B cell (primary cell): ENCODE measurements around the gene MRAS. TPM values are rescaled to one million over a fixed set of nuclear protein-coding genes. Genes with fewer than 3 reads are reported as not detected.

Experiments
- ATAC-seq: fragments of 200-7000 bp; cut with Tn5 transposase; one replicate; pipeline ENCODE4 v1.10.0; 2021; ENCODE audit warnings: low read depth, mild to moderate bottlenecking, moderate number of reproducible peaks, moderate library complexity
- CTCF ChIA-PET: fragments of 350-600 bp; sonication (Branson Sonifier 250); formaldehyde crosslinking; loops from one replicate; lab custom pipeline; 2021; ENCODE audit warnings: antibody characterized with exemption, inconsistent platforms; lab: Charles Lee
- POLR2A ChIA-PET: fragments of 350-600 bp; sonication (Branson Sonifier 250); formaldehyde crosslinking; loops from one replicate; lab custom pipeline; 2021; ENCODE audit warnings: antibody characterized with exemption; lab: Charles Lee
- DNase-seq: peaks from one replicate; pipeline ENCODE4 v3.0.0; 2013
- H2AFZ ChIP-seq: 2 replicates; pipeline ENCODE4 v1.6.1; 2012; ENCODE audit warnings: mild to moderate bottlenecking, low read depth, low read length; ENCODE audit not compliant: insufficient read depth, poor library complexity, severe bottlenecking
- H3K27ac ChIP-seq, 2 donors: 1 replicate in 1 of 2; 2 replicates in 1 of 2; pipeline ENCODE4 v1.5.1; 2012 to 2013; ENCODE audit warnings: low read length in 2 of 2, mild to moderate bottlenecking in 2 of 2, moderate library complexity in 1 of 2
- H3K27me3 ChIP-seq, 4 experiments: fragments of 200-600 bp in 1 of 4; sonication (generic) in 1 of 4; replicated peaks in 1 of 4; 1 replicate in 2 of 4; 2 replicates in 2 of 4; pipeline versions ENCODE4 v1.6.1 to v1.7.0; 2013 to 2016; ENCODE audit warnings: low read length in 3 of 4, mild to moderate bottlenecking in 2 of 4, mixed read lengths in 1 of 4, moderate library complexity in 1 of 4; ENCODE audit not compliant: insufficient read depth in 4 of 4, control insufficient read depth in 3 of 4; ENCODE audit errors: control extremely low read depth in 1 of 4
- H3K36me3 ChIP-seq, 2 experiments: replicated peaks in 1 of 2; 1 replicate in 1 of 2; 2 replicates in 1 of 2; pipeline versions ENCODE4 v1.6.1 to v1.7.1; 2013; ENCODE audit warnings: low read length in 1 of 2; ENCODE audit not compliant: insufficient read depth in 2 of 2, control insufficient read depth in 1 of 2; ENCODE audit errors: control extremely low read depth in 1 of 2, extremely low read depth in 1 of 2
- H3K4me1 ChIP-seq, 2 donors: fragments of 200-600 bp in 1 of 2; sonication (generic) in 1 of 2; 1 replicate in 1 of 2; 2 replicates in 1 of 2; pipeline versions ENCODE4 v1.5.1 to v1.6.1; 2013 to 2017; ENCODE audit warnings: low read length in 2 of 2; ENCODE audit not compliant: control insufficient read depth in 2 of 2, insufficient read depth in 2 of 2
- H3K4me2 ChIP-seq: replicated peaks from 2 replicates; pipeline ENCODE3; 2012; ENCODE audit warnings: mild to moderate bottlenecking, low read depth, low read length; ENCODE audit not compliant: poor library complexity, severe bottlenecking
- H3K4me3 ChIP-seq, 5 experiments: fragments of 200-600 bp in 1 of 5; sonication (generic) in 1 of 5; 1 replicate in 3 of 5; 2 replicates in 2 of 5; pipeline versions ENCODE4 v1.5.1 to v1.7.0; 2011 to 2016; ENCODE audit warnings: low read length in 4 of 5, mild to moderate bottlenecking in 4 of 5, low read depth in 2 of 5, control low read depth in 1 of 5, moderate library complexity in 1 of 5; ENCODE audit not compliant: insufficient read depth in 1 of 5; ENCODE audit errors: control extremely low read depth in 1 of 5, extremely low read depth in 1 of 5
- H3K79me2 ChIP-seq: fragments of 200-600 bp; sonication (generic); one replicate; pipeline ENCODE4 v1.6.0; 2016; ENCODE audit warnings: low read length; ENCODE audit not compliant: control insufficient read depth, insufficient read depth
- H3K9ac ChIP-seq: fragments of 200-600 bp; sonication (generic); 2 replicates; pipeline ENCODE4 v1.6.1; 2017; ENCODE audit warnings: mild to moderate bottlenecking, low read length, moderate library complexity
- H3K9me3 ChIP-seq, 3 donors: one replicate each; pipeline versions ENCODE4 v1.6.1 to v1.7.1; 2013; ENCODE audit warnings: low read length in 2 of 3; ENCODE audit not compliant: control insufficient read depth in 2 of 3, insufficient read depth in 1 of 3; ENCODE audit errors: control extremely low read depth in 1 of 3
- H4K20me1 ChIP-seq: 2 replicates; pipeline ENCODE4 v1.6.0; 2012; ENCODE audit warnings: mild to moderate bottlenecking, low read length; ENCODE audit not compliant: insufficient read depth, control insufficient read depth, poor library complexity, severe bottlenecking
- H3K27ac Mint-ChIP-seq: one replicate; pipeline ENCODE4 v1.8.0; 2021; ENCODE audit warnings: mixed read lengths
- H3K27me3 Mint-ChIP-seq: one replicate; pipeline ENCODE4 v1.8.0; 2021; ENCODE audit warnings: mixed read lengths
- H3K4me1 Mint-ChIP-seq: one replicate; pipeline ENCODE4 v1.8.0; 2021; ENCODE audit warnings: mixed read lengths
- H3K4me3 Mint-ChIP-seq: one replicate; pipeline ENCODE4 v1.8.0; 2021; ENCODE audit warnings: mixed read lengths
- H3K9me3 Mint-ChIP-seq: one replicate; pipeline ENCODE4 v1.8.0; 2022; ENCODE audit warnings: mixed read lengths; ENCODE audit not compliant: insufficient read depth
- EZH2 ChIP-seq: IDR thresholded peaks from 2 replicates; pipeline ENCODE4 v1.6.1; 2012; ENCODE audit warnings: borderline replicate concordance, low read depth, mild to moderate bottlenecking, moderate library complexity, low read length; ENCODE audit not compliant: insufficient read depth, poor library complexity, severe bottlenecking
- WGBS: methylation state at CpG from one replicate; pipeline ENCODE4 v1.1.5; 2013; ENCODE audit warnings: missing lambda C conversion rate; ENCODE audit not compliant: insufficient coverage; 5-methylcytosine and 5-hydroxymethylcytosine counted together
- intact Hi-C: fragments of 100-400 bp; cut with micrococcal nuclease; formaldehyde crosslinking; loops from one replicate; pipeline ENCODE4 v1.10.0; 2022
- polyA plus RNA-seq: library from polyadenylated mRNA; depleted of rRNA; stranded (reverse); fragments of >200 nt; gene quantifications from 2 replicates; pipeline ENCODE4 v1.2.3, GENCODE V29; 2012
- total RNA-seq, 2 donors: library from RNA; stranded (reverse); fragments of 120-200 nt in 1 of 2; gene quantifications; 1 replicate in 1 of 2; 2 replicates in 1 of 2; pipeline versions ENCODE4 v1.2.3 to v1.2.4, GENCODE V29; 2013 to 2022
- TF ChIP-seq, protein P1 (sequence below): fragments of 200-600 bp; IDR thresholded peaks from one replicate; pipeline ENCODE4 v1.8.0; 2022; ENCODE audit warnings: antibody characterized with exemption, mild to moderate bottlenecking

The MRAS gene
- total and polyA plus RNA-seq, 2 donors (not counting 1 experiment from before 2014, with no cell fraction given) = 0.03 to 0.22 TPM

- CTCF ChIA-PET = interaction anchor here (0.6 kb wide), 1 partner anchor 16 kb away, joined by 3 read pairs; no protein-coding TSS in a partner anchor
- WGBS = 83% methylated on average over 3 of the region's 4 CpGs
Measured at GRCh38 chr3:138323971-138324370, 24.4 kb upstream of the MRAS start.

GRCh38 chr3:138325990-138326389 lies 22.4 kb upstream of the MRAS start:
- intact Hi-C loops = loop anchor here (10.0 kb wide), 1 partner anchor 141 kb away; the partner anchor contains the start of gene ARMC8
- no peaks in the 10 kb centered on the region for H4K20me1 ChIP-seq
- TF ChIP-seq EZH2 = no peak
- TF ChIP-seq, protein P1, sequence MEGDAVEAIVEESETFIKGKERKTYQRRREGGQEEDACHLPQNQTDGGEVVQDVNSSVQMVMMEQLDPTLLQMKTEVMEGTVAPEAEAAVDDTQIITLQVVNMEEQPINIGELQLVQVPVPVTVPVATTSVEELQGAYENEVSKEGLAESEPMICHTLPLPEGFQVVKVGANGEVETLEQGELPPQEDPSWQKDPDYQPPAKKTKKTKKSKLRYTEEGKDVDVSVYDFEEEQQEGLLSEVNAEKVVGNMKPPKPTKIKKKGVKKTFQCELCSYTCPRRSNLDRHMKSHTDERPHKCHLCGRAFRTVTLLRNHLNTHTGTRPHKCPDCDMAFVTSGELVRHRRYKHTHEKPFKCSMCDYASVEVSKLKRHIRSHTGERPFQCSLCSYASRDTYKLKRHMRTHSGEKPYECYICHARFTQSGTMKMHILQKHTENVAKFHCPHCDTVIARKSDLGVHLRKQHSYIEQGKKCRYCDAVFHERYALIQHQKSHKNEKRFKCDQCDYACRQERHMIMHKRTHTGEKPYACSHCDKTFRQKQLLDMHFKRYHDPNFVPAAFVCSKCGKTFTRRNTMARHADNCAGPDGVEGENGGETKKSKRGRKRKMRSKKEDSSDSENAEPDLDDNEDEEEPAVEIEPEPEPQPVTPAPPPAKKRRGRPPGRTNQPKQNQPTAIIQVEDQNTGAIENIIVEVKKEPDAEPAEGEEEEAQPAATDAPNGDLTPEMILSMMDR = no peak
- H3K9ac ChIP-seq = no peak overlapping the region
- peaks cover 0 to 30% (median 13%) of the 10 kb centered on the region in 4 experiments for H3K27me3 ChIP-seq
- CTCF ChIA-PET = no interaction called here
- H3K4me3 ChIP-seq = no peak overlapping the region
- peaks cover 7 to 18% of the 10 kb centered on the region in 2 donors for H3K4me1 ChIP-seq
- H3K27me3 Mint-ChIP-seq = peaks cover 52% of the 10 kb centered on the region
- no peaks in the 10 kb centered on the region for H3K9me3 ChIP-seq
- H3K4me1 Mint-ChIP-seq = peaks cover 13% of the 10 kb centered on the region
- H3K36me3 ChIP-seq = no peaks in the 10 kb centered on the region
- H3K4me3 Mint-ChIP-seq = no peak overlapping the region
- no peak overlapping the region for H2AFZ ChIP-seq
- no peak overlapping the region for H3K27ac ChIP-seq
- H3K79me2 ChIP-seq = no peaks in the 10 kb centered on the region
- no peaks in the 10 kb centered on the region for H3K9me3 Mint-ChIP-seq
- H3K4me2 ChIP-seq = no peak overlapping the region
- POLR2A ChIA-PET = no interaction called here
- no peak for DNase-seq
- no peak for ATAC-seq
- H3K27ac Mint-ChIP-seq = no peak overlapping the region

More at GRCh38 chr3:138323971-138324370, 24.4 kb upstream of the MRAS start:
- Mint-ChIP-seq H3K9me3 (no peaks in the 10 kb centered on the region), H3K27ac (no peak overlapping the region), H3K27me3 (peaks cover 57% of the 10 kb centered on the region), H3K4me3 (no peak overlapping the region), H3K4me1 (peaks cover 6% of the 10 kb centered on the region)
- Histone ChIP-seq H2AFZ (no peak overlapping the region), H3K4me1 (peaks cover 7% of the 10 kb centered on the region in 2 donors), H3K27ac (no peak overlapping the region), H3K9ac (no peak overlapping the region), H3K4me2 (no peak overlapping the region), H3K4me3 (no peak overlapping the region), H3K27me3 (peaks cover 0 to 20% (median 13%) of the 10 kb centered on the region in 4 experiments), H3K79me2 (no peaks in the 10 kb centered on the region), H3K9me3 (no peaks in the 10 kb centered on the region), H4K20me1 (no peaks in the 10 kb centered on the region), H3K36me3 (no peaks in the 10 kb centered on the region)
- DNase-seq (no peak), ATAC-seq (no peak)
- intact Hi-C loops = loop anchor here (10.0 kb wide), 1 partner anchor 139 kb away; the partner anchor contains the start of gene ARMC8
- POLR2A ChIA-PET = no interaction called here
- TF ChIP-seq EZH2 = no peak
- TF ChIP-seq, protein P1 = no peak
